GM19043 (cell line): ENCODE data around the gene PLEKHF1.
A peak's percentile ranks its signal among the peaks of the same experiment; 100 is the strongest.
"Not testable (repeated sequence)": the region's sequence is repeated elsewhere in the genome, so short reads cannot be mapped to it uniquely, and the experiment has no call there.

Experiments used
- ATAC-seq: cut with Tn5 transposase; IDR thresholded peaks from one replicate; pipeline ENCODE4 v1.9.1; 2021; ENCODE audit warnings: low read depth; ENCODE audit not compliant: unreplicated experiment

Gene PLEKHF1, protein sequence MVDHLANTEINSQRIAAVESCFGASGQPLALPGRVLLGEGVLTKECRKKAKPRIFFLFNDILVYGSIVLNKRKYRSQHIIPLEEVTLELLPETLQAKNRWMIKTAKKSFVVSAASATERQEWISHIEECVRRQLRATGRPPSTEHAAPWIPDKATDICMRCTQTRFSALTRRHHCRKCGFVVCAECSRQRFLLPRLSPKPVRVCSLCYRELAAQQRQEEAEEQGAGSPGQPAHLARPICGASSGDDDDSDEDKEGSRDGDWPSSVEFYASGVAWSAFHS

GRCh38 chr19:29665215-29665825, at the start of gene PLEKHF1:
PLEKHF1 (plus strand) TSS chr19:29665461; CDS start chr19:29673840, 8,379 bp downstream.
- ATAC-seq = peak; percentile 84

GRCh38 chr19:29615891-29616425, 49.3 kb upstream of the PLEKHF1 start:
- no peak for ATAC-seq

DNA sequence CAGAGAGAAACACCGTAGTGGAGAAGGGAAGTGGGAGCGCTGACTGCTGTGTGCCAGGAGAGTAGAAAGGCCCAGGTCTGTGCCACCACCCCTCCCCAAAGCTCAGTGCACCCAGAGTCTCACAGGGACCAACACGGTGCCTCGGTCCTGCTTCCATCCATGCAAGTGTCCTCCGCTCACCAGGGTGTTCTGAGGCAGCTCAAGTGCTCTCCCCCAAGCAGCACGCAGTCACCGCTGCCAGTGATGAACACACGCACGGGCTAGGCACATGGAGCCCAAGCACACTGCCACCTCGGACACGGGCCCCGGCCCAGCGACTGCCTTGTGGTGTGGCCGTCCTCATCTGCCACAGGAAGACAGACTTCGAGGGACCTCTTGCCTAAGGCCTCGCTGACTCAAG, 48.7 kb upstream of the PLEKHF1 start:
- no peak for ATAC-seq

DNA sequence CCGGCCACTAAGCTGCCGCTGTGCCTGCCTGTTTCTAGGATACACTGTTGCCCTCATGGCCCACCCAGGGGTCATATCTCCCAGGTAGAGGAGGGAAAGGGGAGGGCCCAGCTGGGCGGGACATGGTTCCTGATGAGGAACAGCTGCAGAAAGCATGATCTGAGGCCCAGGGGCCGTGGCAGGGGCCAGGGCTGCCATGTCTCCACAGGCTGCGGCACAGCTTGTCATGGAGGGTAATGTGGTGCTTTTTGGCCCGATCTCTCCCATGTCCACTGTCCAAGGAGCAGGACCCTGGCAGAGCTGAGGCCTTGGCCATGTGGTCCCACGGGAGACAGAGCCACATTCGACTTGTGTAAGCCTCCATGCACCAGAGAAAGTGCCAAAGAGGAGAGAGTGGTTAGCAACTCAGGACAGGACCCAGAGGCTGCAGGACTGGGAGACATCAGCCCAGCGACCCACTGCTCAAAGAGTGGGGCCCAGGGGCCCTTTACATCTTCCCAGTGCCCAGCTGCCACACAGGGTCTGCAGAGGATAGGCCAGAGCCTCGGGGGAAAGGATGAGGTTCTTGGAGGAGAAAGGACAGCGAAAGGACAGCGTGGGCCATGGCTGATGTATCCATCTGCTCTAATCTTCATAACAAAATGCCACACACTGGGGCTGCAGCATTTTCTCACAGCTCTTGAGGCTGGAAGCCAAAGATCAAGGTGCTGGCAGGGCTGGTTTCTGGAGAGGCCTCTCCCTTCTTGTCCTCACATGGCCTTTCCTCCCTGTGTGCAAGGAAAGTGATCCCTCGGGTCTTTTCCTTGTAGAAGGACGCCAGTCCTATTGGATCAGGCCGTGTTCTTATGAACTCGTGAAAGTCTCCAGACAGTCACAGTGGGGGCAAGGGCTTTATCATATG, 47.6 kb upstream of the PLEKHF1 start:
- no peak for ATAC-seq

DNA sequence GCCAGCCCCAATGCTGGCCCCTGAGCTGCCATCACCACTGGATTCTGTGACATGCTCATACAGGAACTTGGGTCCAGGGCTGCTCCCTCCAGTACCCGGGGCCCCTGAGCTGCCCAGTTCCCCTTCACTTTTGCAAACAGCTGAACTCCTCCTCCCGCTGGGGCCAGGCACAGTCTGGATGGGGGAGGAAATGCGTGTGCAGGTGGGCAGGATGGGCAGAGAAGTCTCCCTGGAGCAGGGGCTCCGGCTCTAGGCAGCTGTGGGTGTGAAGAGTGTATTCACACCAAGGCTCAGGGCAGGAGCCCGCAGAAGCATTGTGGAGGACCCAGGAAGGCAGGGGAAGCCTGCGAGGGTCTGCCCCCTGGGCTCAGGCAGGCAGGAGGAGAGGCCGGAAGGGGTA, 46.8 kb upstream of the PLEKHF1 start:
- ATAC-seq = no peak

- ATAC-seq = no peak
Observed at GRCh38 chr19:29618871-29619270, 46.4 kb upstream of the PLEKHF1 start.

DNA sequence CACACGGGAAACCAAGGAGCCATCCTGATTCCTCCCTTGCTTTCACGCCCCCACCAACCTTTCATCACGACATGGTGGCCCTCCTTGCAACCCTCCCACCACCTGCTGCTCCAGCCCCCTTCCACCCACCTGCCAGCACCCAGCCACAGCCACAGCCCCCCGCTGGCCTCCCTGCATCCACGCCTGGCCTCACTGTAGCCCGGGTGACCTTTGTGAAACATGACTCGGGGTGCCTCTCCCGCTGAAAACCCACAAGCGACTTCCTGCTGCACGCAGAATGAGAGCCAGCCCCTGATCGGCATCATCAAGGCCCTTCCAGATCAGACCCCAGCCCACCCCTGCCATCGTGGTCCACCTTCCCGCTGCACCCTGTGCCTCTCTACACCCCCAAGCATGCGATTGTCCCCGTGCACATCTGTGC, 44.3 kb upstream of the PLEKHF1 start:
- no peak for ATAC-seq

GRCh38 chr19:29622166-29623070, 42.8 kb upstream of the PLEKHF1 start:
- ATAC-seq = no peak

GRCh38 chr19:29623726-29624488, 41.4 kb upstream of the PLEKHF1 start:
- no peak for ATAC-seq

GRCh38 chr19:29624489-29625185, 40.6 kb upstream of the PLEKHF1 start:
- no peak for ATAC-seq

- no peak for ATAC-seq
Observed at GRCh38 chr19:29625186-29625651, 40.0 kb upstream of the PLEKHF1 start.

GRCh38 chr19:29626386-29626785, 38.9 kb upstream of the PLEKHF1 start:
- ATAC-seq = no peak

DNA sequence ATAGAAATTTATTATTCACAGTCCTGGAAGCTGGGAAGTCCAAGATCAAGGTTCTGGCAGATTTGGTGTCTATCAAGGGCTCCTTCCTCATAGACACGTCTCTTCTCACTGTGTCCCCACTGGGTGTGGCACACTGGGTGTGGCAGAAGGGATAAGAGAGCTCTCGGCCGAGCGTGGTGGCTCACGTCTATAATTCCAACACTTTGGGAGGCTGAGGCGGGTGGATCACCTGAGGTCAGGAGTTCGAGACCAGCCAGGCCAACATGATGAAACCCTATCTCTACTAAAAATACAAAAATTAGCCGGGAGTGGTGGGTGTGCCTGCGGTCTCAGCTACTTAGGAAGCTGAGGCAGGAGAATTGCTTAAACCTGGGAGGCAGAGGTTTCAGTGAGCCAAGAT, 38.4 kb upstream of the PLEKHF1 start:
- ATAC-seq = not testable (repeated sequence)

DNA sequence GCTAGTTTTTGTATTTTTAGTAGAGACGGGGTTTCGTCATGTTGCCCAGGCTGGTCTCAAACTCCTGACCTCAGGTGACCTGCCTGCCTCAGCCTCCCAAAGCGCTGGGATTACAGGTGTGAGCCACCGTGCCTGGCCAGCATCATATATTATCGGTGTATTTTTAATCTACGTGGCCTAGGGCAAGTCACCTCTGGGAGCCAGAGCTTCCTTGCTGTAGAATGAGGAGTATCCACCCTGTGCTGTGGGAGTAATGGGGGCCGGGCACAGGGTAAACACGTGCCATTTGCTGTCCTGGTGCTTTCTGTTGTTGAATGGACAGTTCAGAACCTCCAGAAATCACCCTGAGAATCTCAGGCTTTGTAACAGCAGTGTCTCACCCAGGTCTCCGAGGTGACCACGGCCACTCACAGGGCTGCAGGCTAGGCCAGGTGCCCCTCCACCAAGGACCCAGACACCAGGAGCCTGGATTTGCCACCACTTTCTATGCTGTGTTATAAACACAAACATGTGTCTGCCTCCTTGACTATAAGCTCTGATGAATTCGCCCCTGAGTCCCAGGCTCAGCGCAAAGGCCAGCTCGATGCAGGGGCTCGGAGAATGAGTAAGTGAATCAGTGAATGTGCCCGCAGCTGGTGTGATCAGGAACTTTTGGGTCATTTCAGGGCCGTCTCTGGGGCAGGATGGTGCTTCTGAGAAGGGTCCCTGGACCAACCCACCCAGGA, 36.4 kb upstream of the PLEKHF1 start:
- ATAC-seq = no peak

- no peak for ATAC-seq
Observed at GRCh38 chr19:29629836-29630534, 35.3 kb upstream of the PLEKHF1 start.

DNA sequence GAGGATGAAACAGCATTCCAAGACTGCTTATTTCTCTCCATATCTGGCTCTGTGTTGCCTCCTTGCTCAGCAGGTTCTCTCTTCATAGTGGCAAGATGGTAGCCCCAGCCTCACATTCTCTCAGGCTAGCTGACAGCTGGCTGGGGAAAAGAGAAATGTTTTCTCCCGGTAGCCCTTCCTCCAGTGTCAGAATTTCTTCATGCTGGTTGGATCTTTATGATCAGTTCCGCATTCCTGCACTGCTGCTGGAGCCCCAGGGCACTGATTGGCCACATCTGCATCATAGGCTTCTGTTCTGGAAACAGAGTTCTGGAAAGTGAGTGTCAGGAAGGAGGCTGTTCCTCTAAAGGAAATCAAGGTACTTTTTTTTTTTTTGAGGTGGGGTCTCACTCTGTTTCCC, 34.6 kb upstream of the PLEKHF1 start:
- no peak for ATAC-seq

GRCh38 chr19:29631450-29631849, 33.8 kb upstream of the PLEKHF1 start:
- no peak for ATAC-seq
